AG09319 (cell line): ENCODE measurements around the gene DIABLO.
"Not testable (repeated sequence)": the region's sequence is repeated elsewhere in the genome, so short reads cannot be mapped to it uniquely, and the experiment has no call there.

Experiments
- DNase-seq: peaks from one replicate; pipeline ENCODE4 v3.0.0-alpha.2; 2010; ENCODE audit warnings: low read depth; ENCODE audit errors: extremely low read depth
- TF ChIP-seq, protein P1 (sequence below): IDR thresholded peaks from 2 replicates; pipeline ENCODE4 v1.5.1; 2011; ENCODE audit warnings: low read depth, mild to moderate bottlenecking, inconsistent platforms, low read length, moderate library complexity

The DIABLO gene

GRCh38 chr12:122225683-122226365 is at the start of gene DIABLO:
Gene DIABLO (minus strand): TSS chr12:122226052. CDS start chr12:122226014, 38 bp downstream.
- TF ChIP-seq, protein P1, sequence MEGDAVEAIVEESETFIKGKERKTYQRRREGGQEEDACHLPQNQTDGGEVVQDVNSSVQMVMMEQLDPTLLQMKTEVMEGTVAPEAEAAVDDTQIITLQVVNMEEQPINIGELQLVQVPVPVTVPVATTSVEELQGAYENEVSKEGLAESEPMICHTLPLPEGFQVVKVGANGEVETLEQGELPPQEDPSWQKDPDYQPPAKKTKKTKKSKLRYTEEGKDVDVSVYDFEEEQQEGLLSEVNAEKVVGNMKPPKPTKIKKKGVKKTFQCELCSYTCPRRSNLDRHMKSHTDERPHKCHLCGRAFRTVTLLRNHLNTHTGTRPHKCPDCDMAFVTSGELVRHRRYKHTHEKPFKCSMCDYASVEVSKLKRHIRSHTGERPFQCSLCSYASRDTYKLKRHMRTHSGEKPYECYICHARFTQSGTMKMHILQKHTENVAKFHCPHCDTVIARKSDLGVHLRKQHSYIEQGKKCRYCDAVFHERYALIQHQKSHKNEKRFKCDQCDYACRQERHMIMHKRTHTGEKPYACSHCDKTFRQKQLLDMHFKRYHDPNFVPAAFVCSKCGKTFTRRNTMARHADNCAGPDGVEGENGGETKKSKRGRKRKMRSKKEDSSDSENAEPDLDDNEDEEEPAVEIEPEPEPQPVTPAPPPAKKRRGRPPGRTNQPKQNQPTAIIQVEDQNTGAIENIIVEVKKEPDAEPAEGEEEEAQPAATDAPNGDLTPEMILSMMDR = no peak
- peak; percentile 99 for DNase-seq

GRCh38 chr12:122275459-122275858 is 49.6 kb upstream of the DIABLO start:
- TF ChIP-seq, protein P1 = no peak
- no peak for DNase-seq

GRCh38 chr12:122266230-122266901 is 40.5 kb upstream of the DIABLO start, which contains the start of gene VPS33A:
Gene VPS33A (minus strand): TSS chr12:122266494. CDS start chr12:122266408, 86 bp downstream.
- DNase-seq = peak; percentile 98
- TF ChIP-seq, protein P1 = no peak

- no peak for DNase-seq
- TF ChIP-seq, protein P1 = no peak
Measured at GRCh38 chr12:122265886-122266229, 40.0 kb upstream of the DIABLO start.

DNA sequence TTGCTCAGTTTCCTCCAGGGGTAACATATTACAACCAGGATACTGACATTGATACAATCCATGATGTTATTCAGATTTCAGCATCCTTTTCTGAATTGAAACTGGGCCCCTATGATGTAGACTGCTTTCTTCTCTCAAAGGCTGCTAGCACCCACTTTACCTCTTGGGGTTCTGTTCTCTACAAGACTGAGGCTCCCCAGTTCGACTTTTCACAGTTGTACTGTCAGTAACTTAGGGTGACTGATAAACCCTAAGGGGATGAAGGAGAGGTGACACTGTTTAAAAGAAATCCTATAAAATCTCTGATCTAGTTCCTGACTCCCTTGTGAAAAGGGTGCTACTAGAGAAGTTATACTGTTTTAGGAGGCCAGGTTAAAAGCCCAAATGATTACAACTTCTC is 39.6 kb upstream of the DIABLO start:
- no peak for DNase-seq
- TF ChIP-seq, protein P1 = no peak

DNA sequence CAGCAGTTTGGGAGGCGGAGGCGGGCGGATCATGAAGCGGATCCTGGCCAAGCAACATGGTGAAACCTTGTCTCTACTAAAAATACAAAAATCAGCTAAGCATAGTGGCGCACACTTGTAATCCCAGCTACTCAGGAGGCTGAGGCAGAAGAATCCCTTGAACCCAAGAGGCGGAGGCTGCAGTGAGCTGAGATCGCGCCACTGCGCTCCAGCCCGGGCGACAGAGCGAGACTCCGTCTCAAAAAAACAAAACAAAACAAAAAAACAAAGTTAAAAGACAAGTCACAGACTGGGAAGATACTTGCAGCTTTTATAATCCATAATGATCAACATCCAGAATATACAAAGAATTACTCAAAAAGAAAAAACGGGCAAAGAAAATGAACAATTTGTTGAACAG is 34.9 kb upstream of the DIABLO start:
- DNase-seq = not testable (repeated sequence)

- not testable (repeated sequence) for DNase-seq
Measured at GRCh38 chr12:122258939-122259338, 33.1 kb upstream of the DIABLO start.

DNA sequence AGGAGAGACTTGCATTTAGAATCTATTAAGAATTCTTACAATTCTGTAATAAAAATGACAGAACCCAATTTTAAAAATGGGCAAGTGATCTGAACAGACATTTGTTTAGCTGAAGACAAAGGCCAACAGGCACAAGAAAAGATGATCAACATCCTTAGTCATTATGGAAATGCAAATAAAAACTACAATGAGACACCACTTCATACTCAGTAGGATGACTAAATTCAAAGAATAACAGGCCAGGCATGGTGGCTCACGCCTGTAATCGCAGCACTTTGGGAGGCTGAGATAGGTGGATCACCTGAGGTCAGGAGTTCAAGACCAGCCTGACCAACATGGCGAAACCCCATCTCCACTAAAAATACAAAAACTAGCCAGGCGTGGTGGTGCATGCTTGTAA is 32.6 kb upstream of the DIABLO start:
- not testable (repeated sequence) for DNase-seq

DNA sequence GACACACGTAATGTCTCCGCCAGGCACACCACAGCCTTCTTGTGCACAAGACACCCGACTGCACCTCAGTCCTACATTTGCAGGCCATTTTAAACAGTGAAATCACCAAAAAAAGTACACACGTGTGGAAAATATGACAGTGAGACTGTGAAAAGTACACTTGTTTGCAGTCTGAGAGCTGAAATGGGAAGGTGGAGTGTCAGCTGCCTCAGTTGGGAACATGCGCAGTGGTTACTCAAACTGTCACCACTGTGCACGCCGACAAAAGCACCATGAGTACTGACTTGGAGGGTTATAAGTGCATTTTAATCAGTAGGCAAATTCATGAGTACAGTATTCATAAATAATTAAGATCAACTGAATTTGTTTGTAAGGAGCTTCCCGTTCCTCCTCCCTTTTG is 24.7 kb upstream of the DIABLO start:
- TF ChIP-seq, protein P1 = no peak
- no peak for DNase-seq
